ENCODE results near the gene KIF4B. TPM values are rescaled to one million over a fixed set of nuclear protein-coding genes. Genes with fewer than 3 reads are reported as not detected.

Gene KIF4B
- total RNA-seq, 1 experiment from 2014 or later, result 0.12 TPM

GRCh38 chr5:155023320-155023719 is 9.8 kb downstream of the KIF4B start:
- ChIA-PET RAD21 (ENCODE audit: low non-redundant PET in 1 of 2, low total read pairs in 2 of 2, uncharacterized antibody in 2 of 2, unreplicated experiment in 2 of 2) (no interaction called here), POLR2A (no interaction called here), CTCF (no interaction called here)
- TF ChIP-seq EGR1 (IDR thresholded peaks at IDR 0.05; ENCODE audit: low read depth) (no peak), RAD21 (IDR thresholded peaks at IDR 0.05; ENCODE audit: low read depth) (no peak), MAX (IDR thresholded peaks at IDR 0.05) (no peak), REST (IDR thresholded peaks at IDR 0.05; ENCODE audit: low read depth) (no peak), ZNF274 (IDR thresholded peaks at IDR 0.05; ENCODE audit: low read depth, low read length) (no peak), ZBTB33 (IDR thresholded peaks at IDR 0.05; ENCODE audit: extremely low read depth, insufficient replicate concordance, low read length) (no peak), POLR2AphosphoS5 (IDR thresholded peaks at IDR 0.05; ENCODE audit: low read depth, low read length) (no peak), POLR2A (IDR thresholded peaks at IDR 0.05; ENCODE audit: borderline replicate concordance, extremely low read depth, insufficient read depth, insufficient read length) (no peak), SIN3A (IDR thresholded peaks at IDR 0.05; ENCODE audit: low read depth) (no peak), ELF1 (IDR thresholded peaks at IDR 0.05; ENCODE audit: borderline replicate concordance, low read depth) (no peak), SRF (IDR thresholded peaks at IDR 0.05; ENCODE audit: low read depth) (no peak), EZH2 (IDR thresholded peaks at IDR 0.05) (no peak), ATF3 (IDR thresholded peaks at IDR 0.05) (no peak), JUND (IDR thresholded peaks at IDR 0.05) (no peak)
- H3K9me2 ChIP-seq (ENCODE audit: insufficient read depth), result no peaks in the 10 kb centered on the region
- no peaks in the 10 kb centered on the region for H4K20me1 ChIP-seq (ENCODE audit: insufficient read depth)
- H3K9me3 ChIP-seq (ENCODE audit: control insufficient read depth in 1 of 2, insufficient read depth in 1 of 2, low read depth in 1 of 2, low read length in 2 of 2), result no peaks in the 10 kb centered on the region
- H2AFZ ChIP-seq (ENCODE audit: low read depth, low read length, poor library complexity, severe bottlenecking), result no peak overlapping the region
- no peak for ATAC-seq
- intact Hi-C loops (cut with micrococcal nuclease), result no loop called here
- H3K27me3 ChIP-seq (ENCODE audit: insufficient read depth, low read length), result no peaks in the 10 kb centered on the region; the same call in 1 of the 2 replicates
- H3K79me2 ChIP-seq (ENCODE audit: insufficient read depth, low read length), result no peaks in the 10 kb centered on the region
- DNase-seq (ENCODE audit: low read depth, low spot score), result no peak
- no peaks in the 10 kb centered on the region for H3K36me3 ChIP-seq (ENCODE audit: control insufficient read depth in 1 of 2, insufficient read depth in 2 of 2, low read length in 2 of 2)
- no peak overlapping the region for H3K4me3 ChIP-seq (replicated peaks in 1 of 2; ENCODE audit: low read depth in 1 of 2, low read length in 2 of 2)
- no TSS peak for BruUV-seq (replicated peaks)
- H3K27ac ChIP-seq (ENCODE audit: low read depth, low read length), result no peak overlapping the region
- no peak overlapping the region for H3K4me2 ChIP-seq (ENCODE audit: low read length)
- H3K4me1 ChIP-seq (ENCODE audit: control insufficient read depth in 1 of 2, insufficient read depth in 2 of 2, low read length in 2 of 2), result no peaks in the 10 kb centered on the region
- no peak overlapping the region for H3K9ac ChIP-seq (ENCODE audit: low read length)
